Neural progenitor cell (in vitro differentiated cells): ENCODE measurements around the gene LYAR. TPM values are rescaled to one million over a fixed set of nuclear protein-coding genes. Genes with fewer than 3 reads are reported as not detected.

Experiments
- DNase-seq: peaks from one replicate; pipeline ENCODE4 v3.0.0-alpha.2; 2016; ENCODE audit warnings: low spot score
- H2AFZ ChIP-seq: fragments of 200-600 bp; sonication (generic); replicated peaks from 2 replicates; pipeline ENCODE4 v1.6.1; 2016; ENCODE audit warnings: antibody characterized with exemption
- H3F3A ChIP-seq: fragments of 200-600 bp; sonication (generic); 2 replicates; pipeline ENCODE4 v1.6.1; 2016; ENCODE audit warnings: antibody characterized with exemption, low read depth
- H3K27ac ChIP-seq: fragments of 200-600 bp; sonication (generic); 2 replicates; pipeline ENCODE4 v1.5.1; 2016; ENCODE audit warnings: mild to moderate bottlenecking
- H3K27me3 ChIP-seq: fragments of 200-600 bp; sonication (generic); 2 replicates; pipeline ENCODE4 v1.6.1; 2016; ENCODE audit warnings: mild to moderate bottlenecking, moderate library complexity
- H3K36me3 ChIP-seq: fragments of 200-600 bp; sonication (generic); 2 replicates; pipeline ENCODE4 v1.5.1; 2016
- H3K4me1 ChIP-seq: fragments of 200-600 bp; sonication (generic); 2 replicates; pipeline ENCODE4 v1.6.1; 2016; ENCODE audit warnings: mixed run types
- H3K4me2 ChIP-seq: fragments of 200-600 bp; sonication (generic); 2 replicates; pipeline ENCODE4 v1.6.1; 2016
- H3K4me3 ChIP-seq: fragments of 200-600 bp; sonication (generic); 2 replicates; pipeline ENCODE4 v1.5.1; 2016
- H3K79me2 ChIP-seq: fragments of 200-600 bp; sonication (generic); 2 replicates; pipeline ENCODE4 v1.6.1; 2016; ENCODE audit warnings: low read depth
- H3K9ac ChIP-seq: fragments of 200-600 bp; sonication (generic); 2 replicates; pipeline ENCODE4 v1.6.1; 2016
- H3K9me3 ChIP-seq: fragments of 200-600 bp; sonication (generic); 2 replicates; pipeline ENCODE4 v1.5.1; 2016; ENCODE audit warnings: low read depth
- H4K20me1 ChIP-seq: fragments of 200-600 bp; sonication (generic); 2 replicates; pipeline ENCODE4 v1.6.1; 2016; ENCODE audit warnings: low read depth
- H3K27ac Mint-ChIP-seq: 3 replicates; pipeline ENCODE4 v1.8.0; 2021; ENCODE audit warnings: mixed read lengths
- H3K27me3 Mint-ChIP-seq: 2 replicates; pipeline ENCODE4 v1.8.0; 2022; ENCODE audit warnings: low read depth, mild to moderate bottlenecking, inconsistent platforms, moderate library complexity, mixed read lengths; ENCODE audit not compliant: insufficient read depth
- H3K36me3 Mint-ChIP-seq: 3 replicates; pipeline ENCODE4 v1.8.0; 2021; ENCODE audit warnings: mixed read lengths
- H3K4me1 Mint-ChIP-seq: 3 replicates; pipeline ENCODE4 v1.8.0; 2021; ENCODE audit warnings: mixed read lengths
- H3K4me3 Mint-ChIP-seq: 3 replicates; pipeline ENCODE4 v1.8.0; 2021; ENCODE audit warnings: mild to moderate bottlenecking, moderate library complexity, mixed read lengths
- H3K9me3 Mint-ChIP-seq: 3 replicates; pipeline ENCODE4 v1.8.0; 2020; ENCODE audit warnings: mixed read lengths
- CTCF ChIP-seq: fragments of 200-600 bp; sonication (generic); IDR thresholded peaks from 2 replicates; pipeline ENCODE4 v1.5.1; 2017; ENCODE audit warnings: antibody characterized with exemption, mild to moderate bottlenecking
- EZH2 ChIP-seq: fragments of 200-600 bp; sonication (generic); IDR thresholded peaks from 2 replicates; pipeline ENCODE4 v1.6.1; 2017; ENCODE audit warnings: antibody characterized with exemption, mild to moderate bottlenecking, moderate library complexity
- EZH2phosphoT487 ChIP-seq: fragments of 200-600 bp; sonication (generic); IDR thresholded peaks from 2 replicates; pipeline ENCODE4 v1.6.1; 2017; ENCODE audit warnings: antibody characterized with exemption
- total RNA-seq: library from RNA; depleted of rRNA; stranded (reverse); fragments of >200 nt; gene quantifications from 2 replicates; pipeline ENCODE4 v1.2.3, GENCODE V29; 2015; ENCODE audit warnings: low replicate concordance

LYAR gene
- total RNA-seq, 1 donor from 2014 or later = 49.0 TPM

GRCh38 chr4:4325321-4325720 is 35.4 kb upstream of the LYAR start:
- no peaks in the 10 kb centered on the region for H3K36me3 Mint-ChIP-seq

GRCh38 chr4:4323705-4324534 is 34.0 kb upstream of the LYAR start:
- no peak overlapping the region for H3K4me2 ChIP-seq
- no peaks in the 10 kb centered on the region for H3K4me1 ChIP-seq
- Mint-ChIP-seq H3K4me3 (no peak overlapping the region), H3K4me1 (no peaks in the 10 kb centered on the region), H3K36me3 (no peaks in the 10 kb centered on the region), H3K27ac (no peak overlapping the region), H3K27me3 (peaks cover 2% of the 10 kb centered on the region), H3K9me3 (no peaks in the 10 kb centered on the region)
- no peaks in the 10 kb centered on the region for H3K27me3 ChIP-seq
- H3K27ac ChIP-seq = no peak overlapping the region
- no peaks in the 10 kb centered on the region for H4K20me1 ChIP-seq
- H3K9me3 ChIP-seq = no peaks in the 10 kb centered on the region
- H3K79me2 ChIP-seq = no peaks in the 10 kb centered on the region
- no peak overlapping the region for H3K9ac ChIP-seq
- no peak overlapping the region for H2AFZ ChIP-seq
- no peak for DNase-seq
- TF ChIP-seq EZH2phosphoT487 = no peak
- TF ChIP-seq EZH2 = no peak
- TF ChIP-seq CTCF = no peak
- H3K4me3 ChIP-seq = no peak overlapping the region
- H3F3A ChIP-seq = no peaks in the 10 kb centered on the region
- H3K36me3 ChIP-seq = no peaks in the 10 kb centered on the region

More at GRCh38 chr4:4325321-4325720, 35.4 kb upstream of the LYAR start:
- no peak overlapping the region for H3K27ac ChIP-seq
- H3K27ac Mint-ChIP-seq = no peak overlapping the region
- no peaks in the 10 kb centered on the region for H3K9me3 ChIP-seq
- H4K20me1 ChIP-seq = no peaks in the 10 kb centered on the region
- H3F3A ChIP-seq = no peaks in the 10 kb centered on the region
- DNase-seq = no peak
- H3K4me3 ChIP-seq = no peak overlapping the region
- no peak overlapping the region for H3K9ac ChIP-seq
- H3K4me1 ChIP-seq = no peaks in the 10 kb centered on the region
- no peak overlapping the region for H2AFZ ChIP-seq
- no peak overlapping the region for H3K4me2 ChIP-seq
- no peaks in the 10 kb centered on the region for H3K79me2 ChIP-seq
- no peak overlapping the region for H3K4me3 Mint-ChIP-seq
- H3K27me3 Mint-ChIP-seq = peaks cover 2% of the 10 kb centered on the region
- H3K27me3 ChIP-seq = no peaks in the 10 kb centered on the region
- H3K4me1 Mint-ChIP-seq = no peaks in the 10 kb centered on the region
- no peaks in the 10 kb centered on the region for H3K36me3 ChIP-seq
- TF ChIP-seq EZH2 (no peak), EZH2phosphoT487 (no peak), CTCF (no peak)
- no peaks in the 10 kb centered on the region for H3K9me3 Mint-ChIP-seq

- Histone ChIP-seq H3F3A (no peaks in the 10 kb centered on the region), H2AFZ (no peak overlapping the region), H3K27ac (no peak overlapping the region), H3K9me3 (no peaks in the 10 kb centered on the region), H3K4me2 (no peak overlapping the region), H3K79me2 (no peaks in the 10 kb centered on the region), H3K36me3 (no peaks in the 10 kb centered on the region), H3K9ac (no peak overlapping the region), H3K4me1 (no peaks in the 10 kb centered on the region), H3K27me3 (no peaks in the 10 kb centered on the region), H4K20me1 (no peaks in the 10 kb centered on the region), H3K4me3 (no peak overlapping the region)
- H3K27me3 Mint-ChIP-seq = peaks cover 2% of the 10 kb centered on the region
- H3K27ac Mint-ChIP-seq = no peak overlapping the region
- no peak for DNase-seq
- H3K36me3 Mint-ChIP-seq = no peaks in the 10 kb centered on the region
- no peak overlapping the region for H3K4me3 Mint-ChIP-seq
- TF ChIP-seq EZH2 = no peak
- TF ChIP-seq EZH2phosphoT487 = no peak
- no peak for TF ChIP-seq CTCF
- no peaks in the 10 kb centered on the region for H3K4me1 Mint-ChIP-seq
- H3K9me3 Mint-ChIP-seq = no peaks in the 10 kb centered on the region
These were observed 32.2 kb upstream of the LYAR start for GRCh38 chr4:4321951-4322688.
